K562 (cell line): ENCODE data around the gene RXYLT1. TPM values are rescaled to one million over a fixed set of nuclear protein-coding genes. Genes with fewer than 3 reads are reported as not detected.
A peak's percentile ranks its signal among the peaks of the same experiment; 100 is the strongest.

Source experiments
- ADNP ChIP-seq: fragments of 200-800 bp; sonication (Bioruptor generic); IDR thresholded peaks from 2 replicates; pipeline ENCODE4 v1.6.1; 2016; ENCODE audit warnings: missing genetic modification characterization, missing compliant biosample characterization
- BCOR ChIP-seq: fragments of 450-650 bp; IDR thresholded peaks from 2 replicates; pipeline ENCODE4 v1.6.1; 2016
- CHD2 ChIP-seq: IDR thresholded peaks from 2 replicates; pipeline ENCODE4 v1.6.1; 2011; ENCODE audit warnings: low read depth, low read length
- CTBP1 ChIP-seq: fragments of 450-650 bp; IDR thresholded peaks from 2 replicates; pipeline ENCODE4 v1.6.1; 2016; ENCODE audit warnings: borderline replicate concordance
- DIDO1 ChIP-seq: fragments of 450-650 bp; IDR thresholded peaks from 2 replicates; pipeline ENCODE4 v1.6.1; 2016; ENCODE audit warnings: low read depth, missing biosample characterization, missing genetic modification characterization
- E2F3 ChIP-seq: fragments of 250-450 bp; sonication (Bioruptor Pico); IDR thresholded peaks from 2 replicates; pipeline ENCODE4 v1.4.0; 2020; ENCODE audit warnings: mild to moderate bottlenecking
- E2F8 ChIP-seq: fragments of 450-650 bp; IDR thresholded peaks from 2 replicates; pipeline ENCODE4 v1.7.1; 2018; ENCODE audit warnings: mild to moderate bottlenecking, low read depth; ENCODE audit not compliant: partially characterized antibody
- EHMT2 ChIP-seq: fragments of 450-650 bp; IDR thresholded peaks from 2 replicates; pipeline ENCODE4 v1.6.1; 2018; ENCODE audit warnings: antibody characterized with exemption
- ESRRA ChIP-seq: fragments of 450-650 bp; IDR thresholded peaks from 2 replicates; pipeline ENCODE4 v1.6.1; 2014; ENCODE audit warnings: low read depth, mild to moderate bottlenecking, moderate library complexity, borderline replicate concordance
- FIP1L1 ChIP-seq: fragments of 200-400 bp; formaldehyde crosslinking; IDR thresholded peaks from 2 replicates; pipeline ENCODE4 v1.6.1; 2018; ENCODE audit warnings: mild to moderate bottlenecking, low read depth, low read length; ENCODE audit not compliant: poor library complexity, severe bottlenecking
- FOXK2 ChIP-seq, 2 experiments: fragments of 450-650 bp; IDR thresholded peaks in 1 of 2; conservative IDR thresholded peaks in 1 of 2; 2 replicates each; pipeline ENCODE4 v1.6.1; 2016; ENCODE audit warnings: low read depth in 2 of 2, mild to moderate bottlenecking in 1 of 2
- LARP7 ChIP-seq: fragments of 450-650 bp; IDR thresholded peaks from 2 replicates; pipeline ENCODE4 v1.6.1; 2016
- NR0B1 ChIP-seq: fragments of 450-650 bp; IDR thresholded peaks from one replicate; pipeline ENCODE4 v1.6.1; 2018; ENCODE audit warnings: mild to moderate bottlenecking, moderate library complexity; ENCODE audit not compliant: partially characterized antibody
- PHTF2 ChIP-seq: fragments of 250-450 bp; sonication (Bioruptor Pico); IDR thresholded peaks from 2 replicates; pipeline ENCODE4 v1.5.0; 2021; ENCODE audit warnings: mild to moderate bottlenecking
- RBM14 ChIP-seq: fragments of 200-400 bp; formaldehyde crosslinking; IDR thresholded peaks from 2 replicates; pipeline ENCODE4 v1.6.1; 2018; ENCODE audit warnings: low read depth, mild to moderate bottlenecking, low read length, moderate library complexity, borderline replicate concordance; ENCODE audit not compliant: insufficient read depth
- SPI1 ChIP-seq: IDR thresholded peaks from 2 replicates; pipeline ENCODE4 v1.6.1; 2011; ENCODE audit warnings: low read depth, low read length, control low read depth, borderline replicate concordance
- TBP ChIP-seq: optimal IDR thresholded peaks from 2 replicates; pipeline ENCODE3; 2011; ENCODE audit warnings: low read depth, low read length, improper control_type of control experiment
- XRCC3 ChIP-seq: fragments of 450-650 bp; IDR thresholded peaks from 2 replicates; pipeline ENCODE4 v1.6.1; 2017; ENCODE audit warnings: mild to moderate bottlenecking, moderate library complexity
- ZKSCAN3 ChIP-seq: fragments of 250-450 bp; sonication (Bioruptor Pico); IDR thresholded peaks from 2 replicates; pipeline ENCODE4 v1.4.0; 2020
- ZNF263 ChIP-seq: sonication (generic); formaldehyde crosslinking; IDR thresholded peaks from 2 replicates; pipeline ENCODE4 v1.8.0; 2022; ENCODE audit warnings: mild to moderate bottlenecking, missing genetic modification reagents, borderline replicate concordance
- ZNF431 ChIP-seq: sonication (generic); formaldehyde crosslinking; IDR thresholded peaks from 2 replicates; pipeline ENCODE4 v1.8.0; 2022; ENCODE audit warnings: mild to moderate bottlenecking, missing genetic modification reagents
- ZNF518B ChIP-seq: fragments of 250-450 bp; sonication (Bioruptor Pico); IDR thresholded peaks from 2 replicates; pipeline ENCODE4 v1.5.0; 2021; ENCODE audit warnings: mild to moderate bottlenecking, moderate library complexity
- ZNF583 ChIP-seq: fragments of 250-450 bp; sonication (Bioruptor Pico); IDR thresholded peaks from 2 replicates; pipeline ENCODE4 v1.4.0; 2020
- ZNF75A ChIP-seq: fragments of 450-650 bp; formaldehyde crosslinking; IDR thresholded peaks from 2 replicates; pipeline ENCODE4 v1.4.0; 2020; ENCODE audit warnings: mild to moderate bottlenecking
- polyA plus RNA-seq, 8 experiments: library from polyadenylated mRNA; depleted of rRNA in 4 of 8; stranded (reverse) in 5 of 8; unstranded in 3 of 8; fragments of >200 nt; fragmentation: Nextera tagmentation in 2 of 8; fragmentation: Illumina TruSeq in 1 of 8; extraction: Ambion mirVana in 2 of 8; extraction: Trizol in 1 of 8; gene quantifications; 2 replicates each; pipeline versions ENCODE4 v1.2.1 to v1.2.3, GENCODE V29; 2011 to 2014; ENCODE audit warnings: inconsistent platforms in 1 of 8, missing spikeins in 1 of 8
- total RNA-seq, 7 experiments: library from RNA; depleted of rRNA in 6 of 7; stranded (reverse); fragments of >200 nt in 6 of 7; fragmentation: Illumina TruSeq in 2 of 7; extraction: Trizol in 2 of 7; gene quantifications; 2 replicates each; pipeline versions ENCODE4 v1.2.1 to v1.2.3, GENCODE V29; 2011 to 2021; ENCODE audit warnings: low replicate concordance in 1 of 7

Gene RXYLT1
- total and polyA plus RNA-seq, 9 of the 15 experiments (the other 6 are each of a cell fraction or from before 2014, with no cell fraction given) = 6.7 to 26.5 (median 20.9) TPM

GRCh38 chr12:63843721-63844390 lies 64.1 kb downstream of the RXYLT1 start (continued):
- no peak for TF ChIP-seq ZNF431 (CRISPR knock-in tag)
- TF ChIP-seq BCOR = 0 out of 2 replicates have a peak, but pooled peaks have one; percentile 12
- no peak for TF ChIP-seq RBM14
- peak; percentile 80 for TF ChIP-seq FIP1L1
- no peak for TF ChIP-seq NR0B1
- TF ChIP-seq EHMT2 = no peak
- no peak for TF ChIP-seq E2F8
- no peak for TF ChIP-seq ZNF263 (CRISPR knock-in tag)
- TF ChIP-seq PHTF2 (CRISPR knock-in tag) = no peak
- 0 out of 2 replicates have a peak, but pooled peaks have one; percentile 11 for TF ChIP-seq ESRRA
- no peak for TF ChIP-seq ZNF583 (CRISPR knock-in tag)
- no peak for TF ChIP-seq TBP
- no peak for TF ChIP-seq XRCC3
- TF ChIP-seq CTBP1 = peak; percentile 97
- TF ChIP-seq FOXK2 (conservative IDR thresholded peaks at IDR 0.05 in 1 of 2, IDR thresholded peaks at IDR 0.05 in 1 of 2; ENCODE audit: low read depth in 2 of 2) = no peak
- no peak for TF ChIP-seq ADNP
- no peak for TF ChIP-seq SPI1
- TF ChIP-seq ZKSCAN3 (CRISPR knock-in tag) = no peak
- TF ChIP-seq ZNF518B (CRISPR knock-in tag) = no peak
- no peak for TF ChIP-seq LARP7
- TF ChIP-seq CHD2 = no peak
- TF ChIP-seq E2F3 = no peak
- TF ChIP-seq DIDO1 (tag) = no peak
- no peak for TF ChIP-seq ZNF75A (CRISPR knock-in tag)
